A549 (cell line): Measurements from ENCODE around the gene OTUD6A. TPM values are rescaled to one million over a fixed set of nuclear protein-coding genes. Genes with fewer than 3 reads are reported as not detected.

ENCODE experiments used
- ATAC-seq, 2 experiments: fragments of 200-7000 bp in 1 of 2; fragments of >200 bp in 1 of 2; cut with Nextera tagmentation in 1 of 2; cut with Tn5 transposase in 1 of 2; 3 replicates each; pipeline versions ENCODE4 v1.8.0 to v1.9.1; 2018 to 2020; ENCODE audit warnings: mild to moderate bottlenecking in 1 of 2, moderate library complexity in 1 of 2
- CTCF ChIA-PET: fragments of 300-600 bp; sonication (Branson Sonifier 250); formaldehyde crosslinking; extraction: SDS; loops from one replicate; lab custom pipeline; 2021; ENCODE audit warnings: antibody characterized with exemption, inconsistent platforms; lab: Yijun Ruan, JAX
- POLR2A ChIA-PET: fragments of 350-600 bp; formaldehyde crosslinking; extraction: SDS; loops from one replicate; lab custom pipeline; 2021; ENCODE audit warnings: antibody characterized with exemption, inconsistent platforms; lab: Yijun Ruan, JAX
- DNase-seq, 2 experiments: peaks; one replicate each; pipeline versions ENCODE4 v3.0.0 to v3.0.0-alpha.2; 2011 to 2016; ENCODE audit warnings: low read depth in 1 of 2, low spot score in 1 of 2
- FAIRE-seq: peaks from 2 replicates; lab custom pipeline; 2011; peaks lifted over from hg19 to GRCh38; lab: Jason Lieb, UNC
- H3K27ac ChIP-seq, 2 experiments: fragments of >200 bp; sonication (Bioruptor Twin); formaldehyde crosslinking; 3 replicates each; pipeline ENCODE4 v1.5.1; 2016 to 2017
- H3K4me1 ChIP-seq: fragments of >200 bp; sonication (Bioruptor Twin); formaldehyde crosslinking; 3 replicates; pipeline ENCODE4 v1.6.1; 2016
- H3K4me2 ChIP-seq: fragments of >200 bp; sonication (Bioruptor Twin); formaldehyde crosslinking; 3 replicates; pipeline ENCODE4 v1.6.1; 2016
- H3K4me3 ChIP-seq: fragments of >200 bp; sonication (Bioruptor Twin); formaldehyde crosslinking; 3 replicates; pipeline ENCODE4 v1.5.1; 2016
- H3K9me3 ChIP-seq: fragments of >200 bp; sonication (Bioruptor Twin); formaldehyde crosslinking; 3 replicates; pipeline ENCODE4 v1.6.1; 2016
- ATOH8 ChIP-seq: fragments of 250-450 bp; sonication (Bioruptor Pico); IDR thresholded peaks from 2 replicates; pipeline ENCODE4 v1.5.0; 2020; ENCODE audit warnings: low read depth, mild to moderate bottlenecking, moderate library complexity
- BCL3 ChIP-seq: fragments of >200 bp; sonication (Bioruptor Twin); formaldehyde crosslinking; IDR thresholded peaks from 3 replicates; pipeline ENCODE4 v1.6.1; 2016
- BHLHE40 ChIP-seq: IDR thresholded peaks from 2 replicates; pipeline ENCODE4 v1.6.1; 2012; ENCODE audit warnings: low read depth, low read length, inconsistent platforms
- CBX2 ChIP-seq: fragments of 200-600 bp; sonication (generic); IDR thresholded peaks from 2 replicates; pipeline ENCODE4 v1.6.1; 2016; ENCODE audit warnings: low read depth, mild to moderate bottlenecking, borderline replicate concordance
- CTCF ChIP-seq: fragments of >200 bp; sonication (Bioruptor Twin); formaldehyde crosslinking; IDR thresholded peaks from 3 replicates; pipeline ENCODE4 v1.5.1; 2016
- EHMT2 ChIP-seq: fragments of 200-600 bp; sonication (generic); IDR thresholded peaks from 2 replicates; pipeline ENCODE4 v1.6.1; 2016; ENCODE audit warnings: antibody characterized with exemption, low read depth, mild to moderate bottlenecking, moderate library complexity
- ELK1 ChIP-seq: fragments of 150-350 bp; IDR thresholded peaks from 2 replicates; pipeline ENCODE4 v1.6.1; 2014; ENCODE audit warnings: low read depth, mild to moderate bottlenecking, low read length
- FOSL2 ChIP-seq, 2 experiments: fragments of 450-650 bp in 1 of 2; fragments of >200 bp in 1 of 2; sonication (Bioruptor Twin) in 1 of 2; formaldehyde crosslinking; IDR thresholded peaks; 2 replicates each; pipeline versions ENCODE4 v1.5.0 to v1.6.1; 2016 to 2020; ENCODE audit warnings: mild to moderate bottlenecking in 1 of 2, moderate library complexity in 1 of 2
- HDAC2 ChIP-seq: fragments of 200-600 bp; sonication (generic); IDR thresholded peaks from 2 replicates; pipeline ENCODE4 v1.6.1; 2016
- HES2 ChIP-seq: fragments of >200 bp; sonication (Bioruptor Twin); formaldehyde crosslinking; IDR thresholded peaks from 2 replicates; pipeline ENCODE4 v1.6.1; 2016
- HOXB5 ChIP-seq: fragments of 250-450 bp; sonication (Bioruptor Pico); IDR thresholded peaks from 2 replicates; pipeline ENCODE4 v1.5.0; 2020; ENCODE audit warnings: mild to moderate bottlenecking, moderate library complexity
- KDM5A ChIP-seq: fragments of 200-600 bp; sonication (generic); IDR thresholded peaks from 2 replicates; pipeline ENCODE4 v1.6.1; 2016; ENCODE audit warnings: antibody characterized with exemption, mild to moderate bottlenecking
- MAFK ChIP-seq: fragments of 450-650 bp; IDR thresholded peaks from 2 replicates; pipeline ENCODE4 v1.6.1; 2014; ENCODE audit not compliant: partially characterized antibody
- MAZ ChIP-seq: fragments of 150-350 bp; IDR thresholded peaks from 2 replicates; pipeline ENCODE4 v1.6.1; 2014; ENCODE audit warnings: antibody characterized with exemption, low read depth, low read length, borderline replicate concordance
- MYC ChIP-seq: IDR thresholded peaks from 2 replicates; pipeline ENCODE4 v1.6.1; 2012; ENCODE audit warnings: mild to moderate bottlenecking, inconsistent platforms, low read length, improper control_type of control experiment, borderline replicate concordance
- NFE2L2 ChIP-seq: fragments of 150-350 bp; conservative IDR thresholded peaks from 2 replicates; pipeline ENCODE4 v1.6.1; 2014; ENCODE audit warnings: low read length
- NPAS2 ChIP-seq: fragments of 250-450 bp; sonication (Bioruptor Pico); IDR thresholded peaks from 2 replicates; pipeline ENCODE4 v1.8.0; 2022; ENCODE audit warnings: mild to moderate bottlenecking, moderate library complexity, borderline replicate concordance
- POLR2A ChIP-seq: IDR thresholded peaks from 2 replicates; pipeline ENCODE4 v1.6.1; 2012; ENCODE audit warnings: mild to moderate bottlenecking, low read length
- POLR2AphosphoS2 ChIP-seq: conservative IDR thresholded peaks from 2 replicates; pipeline ENCODE4 v1.6.1; 2012; ENCODE audit warnings: low read length, improper control_type of control experiment, inconsistent platforms
- RCOR1 ChIP-seq: fragments of 150-350 bp; IDR thresholded peaks from 2 replicates; pipeline ENCODE4 v1.6.1; 2014; ENCODE audit warnings: antibody characterized with exemption, low read length, low read depth
- TFCP2L1 ChIP-seq: fragments of 250-450 bp; sonication (Bioruptor Pico); IDR thresholded peaks from 2 replicates; pipeline ENCODE4 v1.5.0; 2021; ENCODE audit warnings: mild to moderate bottlenecking
- TP53 ChIP-seq: fragments of 250-450 bp; sonication (Bioruptor Pico); IDR thresholded peaks from 2 replicates; pipeline ENCODE4 v1.5.0; 2021; ENCODE audit warnings: mild to moderate bottlenecking, moderate library complexity
- ZFP36 ChIP-seq: fragments of 450-650 bp; IDR thresholded peaks from 2 replicates; pipeline ENCODE4 v1.6.1; 2014; ENCODE audit warnings: borderline replicate concordance; ENCODE audit not compliant: partially characterized antibody
- WGBS: methylation state at CpG from one replicate; pipeline ENCODE4 v1.1.6; 2017; ENCODE audit errors: missing lambda C conversion rate; 5-methylcytosine and 5-hydroxymethylcytosine counted together
- polyA minus RNA-seq: library from RNA; depleted of rRNA, polyadenylated mRNA; stranded (reverse); fragments of >200 nt; gene quantifications from 2 replicates; pipeline ENCODE4 v1.2.3, GENCODE V29; 2011; rRNA and poly(A)+ RNA removed
- polyA plus RNA-seq, 4 experiments: library from polyadenylated mRNA; depleted of rRNA in 3 of 4; stranded (reverse); fragments of >200 nt; fragmentation: RNase III in 1 of 4; extraction: RNeasy Plus Mini Kit Qiagen cat#74134 plus additional on column Dnase treatment in 1 of 4; gene quantifications; 2 replicates in 3 of 4; 3 replicates in 1 of 4; pipeline ENCODE4 v1.2.3, GENCODE V29; 2011 to 2017

OTUD6A gene
- not detected in 2 replicates for polyA plus RNA-seq (2011; rRNA removed)
- not detected in 2 replicates for polyA plus RNA-seq (2012; cell fraction: cytosol; rRNA removed)
- polyA plus RNA-seq (2012; cell fraction: nucleus; rRNA removed): not detected in 2 replicates
- not detected in 3 replicates for polyA plus RNA-seq (2017; fragmentation: RNase III; extraction: RNeasy Plus Mini Kit Qiagen cat#74134 plus additional on column Dnase treatment)
- not detected in 2 replicates for polyA minus RNA-seq

GRCh38 chrX:70062076-70062475 lies at the start of gene OTUD6A:
Gene OTUD6A, plus strand, starts transcription at chrX:70062457. Its CDS starts 68 bp downstream, at chrX:70062525.
- ChIA-PET POLR2A (no interaction called here), CTCF (no interaction called here)
- Histone ChIP-seq H3K9me3 (no peaks in the 10 kb centered on the region), H3K4me1 (no peaks in the 10 kb centered on the region), H3K4me2 (no peak within 1 kb of the TSS)
- no peak for FAIRE-seq
- WGBS: 84% methylated on average over 14 of the region's 14 CpGs
- TF ChIP-seq ELK1 (no peak), ATOH8 (CRISPR knock-in tag) (no peak), ZFP36 (no peak), BHLHE40 (no peak), HOXB5 (CRISPR knock-in tag) (no peak), RCOR1 (no peak)
- TF ChIP-seq, all 56 proteins: peak for 0
- DNase-seq: no peak
- no peak within 1 kb of the TSS for H3K27ac ChIP-seq
- ATAC-seq: no peak
- H3K4me3 ChIP-seq: no peak within 1 kb of the TSS

- H3K4me2 ChIP-seq: no peak overlapping the region
- no peak for ATAC-seq
Measured at GRCh38 chrX:70012756-70013155, 49.5 kb upstream of the OTUD6A start.

GRCh38 chrX:70013466-70014381 lies 48.5 kb upstream of the OTUD6A start:
- ChIA-PET CTCF (interaction anchor here (0.8 to 1.8 kb wide), 2 partner anchors 17 to 25 kb away, joined by 3 to 6 read pairs; no protein-coding TSS in a partner anchor), POLR2A (no interaction called here)
- H3K4me3 ChIP-seq: no peak overlapping the region
- no peak overlapping the region for H3K4me2 ChIP-seq
- 81% methylated on average over 2 of the region's 5 CpGs for WGBS
- FAIRE-seq: no peak
- no peak for DNase-seq
- no peaks in the 10 kb centered on the region for H3K4me1 ChIP-seq
- no peak overlapping the region for H3K27ac ChIP-seq
- ATAC-seq: no peak
- no peaks in the 10 kb centered on the region for H3K9me3 ChIP-seq
- no peak for TF ChIP-seq TP53 (CRISPR knock-in tag)
- TF ChIP-seq HOXB5 (CRISPR knock-in tag): no peak
- TF ChIP-seq HDAC2: no peak
- no peak for TF ChIP-seq ELK1
- no peak for TF ChIP-seq POLR2AphosphoS2
- no peak for TF ChIP-seq MYC
- no peak for TF ChIP-seq HES2
- TF ChIP-seq EHMT2: no peak
- no peak for TF ChIP-seq MAFK
- TF ChIP-seq NFE2L2: no peak
- TF ChIP-seq CTCF: no peak
- TF ChIP-seq MAZ: no peak
- no peak for TF ChIP-seq CBX2
- no peak for TF ChIP-seq POLR2A

More at GRCh38 chrX:70012756-70013155, 49.5 kb upstream of the OTUD6A start:
- CTCF ChIA-PET: interaction anchor here (1.8 kb wide), 1 partner anchor 18 kb away, joined by 6 read pairs; no protein-coding TSS in a partner anchor
- H3K4me1 ChIP-seq: no peaks in the 10 kb centered on the region
- H3K4me3 ChIP-seq: no peak overlapping the region
- FAIRE-seq (no peak), DNase-seq (no peak)
- 8% methylated on average over 4 of the region's 4 CpGs for WGBS
- no peak overlapping the region for H3K27ac ChIP-seq
- H3K9me3 ChIP-seq: no peaks in the 10 kb centered on the region
- POLR2A ChIA-PET: no interaction called here
- TF ChIP-seq HOXB5 (CRISPR knock-in tag): no peak
- no peak for TF ChIP-seq KDM5A
- no peak for TF ChIP-seq BCL3
- TF ChIP-seq FOSL2 (IDR thresholded peaks at IDR 0.05): no peak
- TF ChIP-seq FOSL2 (CRISPR knock-in tag; IDR thresholded peaks at IDR 0.05): no peak
- TF ChIP-seq NPAS2 (CRISPR knock-in tag): no peak
- TF ChIP-seq TFCP2L1: no peak
- no peak for TF ChIP-seq HDAC2
- no peak for TF ChIP-seq MAFK
